Keratinocyte (primary cell): ENCODE results near the gene IRF8. TPM values are rescaled to one million over a fixed set of nuclear protein-coding genes. Genes with fewer than 3 reads are reported as not detected.

Experiments
- DNase-seq: peaks from one replicate; pipeline ENCODE4 v3.0.0-alpha.2; 2011; ENCODE audit warnings: low read depth, missing footprints, low spot score
- FAIRE-seq: peaks from 2 replicates; lab custom pipeline; 2011; peaks lifted over from hg19 to GRCh38; lab: Jason Lieb, UNC
- H2AFZ ChIP-seq: 2 replicates; pipeline ENCODE4 v1.6.0; 2012; ENCODE audit warnings: low read length, control low read depth, inconsistent platforms; ENCODE audit not compliant: control insufficient read depth
- H3K27ac ChIP-seq: 2 replicates; pipeline ENCODE4 v1.5.1; 2011; ENCODE audit warnings: low read length; ENCODE audit not compliant: control insufficient read depth, insufficient read depth
- H3K27me3 ChIP-seq: 3 replicates; pipeline ENCODE4 v1.6.0; 2011; ENCODE audit warnings: low read length; ENCODE audit not compliant: control insufficient read depth, insufficient read depth; ENCODE audit errors: extremely low read depth
- H3K36me3 ChIP-seq, 2 experiments: 2 replicates in 1 of 2; 3 replicates in 1 of 2; pipeline ENCODE4 v1.5.1; 2011; ENCODE audit warnings: low read length in 2 of 2, mild to moderate bottlenecking in 1 of 2; ENCODE audit not compliant: control insufficient read depth in 2 of 2, insufficient read depth in 2 of 2; ENCODE audit errors: extremely low read depth in 1 of 2
- H3K4me1 ChIP-seq: 3 replicates; pipeline ENCODE4 v1.5.1; 2011; ENCODE audit warnings: low read length; ENCODE audit not compliant: control insufficient read depth, insufficient read depth; ENCODE audit errors: extremely low read depth
- H3K4me2 ChIP-seq: 3 replicates; pipeline ENCODE4 v1.6.0; 2011; ENCODE audit warnings: low read depth, low read length; ENCODE audit not compliant: control insufficient read depth, insufficient read depth; ENCODE audit errors: extremely low read depth
- H3K4me3 ChIP-seq, 3 experiments: fragments of 200-600 bp in 1 of 3; sonication (generic) in 1 of 3; 2 replicates in 2 of 3; 3 replicates in 1 of 3; pipeline ENCODE4 v1.5.1; 2011 to 2016; ENCODE audit warnings: low read length in 3 of 3, mild to moderate bottlenecking in 3 of 3, control low read depth in 2 of 3, inconsistent platforms in 1 of 3, low read depth in 1 of 3, mixed read lengths in 1 of 3, mixed run types in 1 of 3, moderate library complexity in 1 of 3; ENCODE audit not compliant: control insufficient read depth in 2 of 3, insufficient read depth in 2 of 3; ENCODE audit errors: extremely low read depth in 1 of 3
- H3K79me2 ChIP-seq: 2 replicates; pipeline ENCODE4 v1.6.0; 2012; ENCODE audit warnings: low read length; ENCODE audit not compliant: control insufficient read depth, insufficient read depth
- H3K9ac ChIP-seq: 3 replicates; pipeline ENCODE4 v1.6.0; 2011; ENCODE audit warnings: low read length; ENCODE audit not compliant: control insufficient read depth, insufficient read depth; ENCODE audit errors: extremely low read depth
- H3K9me1 ChIP-seq: 3 replicates; pipeline ENCODE4 v1.6.0; 2011; ENCODE audit warnings: low read length; ENCODE audit not compliant: control insufficient read depth, insufficient read depth; ENCODE audit errors: extremely low read depth
- H3K9me3 ChIP-seq: 2 replicates; pipeline ENCODE4 v1.5.1; 2012; ENCODE audit warnings: low read depth, low read length; ENCODE audit not compliant: control insufficient read depth
- H4K20me1 ChIP-seq: 3 replicates; pipeline ENCODE4 v1.6.0; 2011; ENCODE audit warnings: low read length; ENCODE audit not compliant: control insufficient read depth, insufficient read depth; ENCODE audit errors: extremely low read depth
- CTCF ChIP-seq, 3 experiments: IDR thresholded peaks in 1 of 3; conservative IDR thresholded peaks in 1 of 3; optimal IDR thresholded peaks in 1 of 3; 2 replicates in 2 of 3; 3 replicates in 1 of 3; pipeline versions ENCODE3 to v1.5.1; 2011; ENCODE audit warnings: low read length in 3 of 3, mild to moderate bottlenecking in 3 of 3, moderate library complexity in 2 of 3, control low read depth in 1 of 3, inconsistent platforms in 1 of 3; ENCODE audit not compliant: insufficient read depth in 2 of 3; ENCODE audit errors: extremely low read depth in 1 of 3
- EZH2 ChIP-seq: IDR thresholded peaks from one replicate; pipeline ENCODE4 v1.6.1; 2012; ENCODE audit warnings: inconsistent platforms, mild to moderate bottlenecking, low read length, moderate library complexity
- dilution Hi-C: fragments of 300-500 bp; cut with MboI; formaldehyde crosslinking; loops from one replicate; pipeline ENCODE4 v1.7.0; 2020; ENCODE audit warnings: low sequenced_read_pairs; ENCODE audit not compliant: extremely low pct_ligation_motif_present
- polyA plus RNA-seq, 5 experiments: library from polyadenylated mRNA; depleted of rRNA in 3 of 5; stranded (reverse) in 3 of 5; stranded (forward) in 1 of 5; unstranded in 1 of 5; fragments of >200 nt; gene quantifications; 1 replicate in 1 of 5; 2 replicates in 3 of 5; 3 replicates in 1 of 5; pipeline versions ENCODE4 v1.2.1 to v1.2.3, GENCODE V29; 2011 to 2012; ENCODE audit warnings: missing spikeins in 2 of 5, low read depth in 1 of 5, low replicate concordance in 1 of 5

The IRF8 gene
- polyA plus RNA-seq, 1 donor (not counting 4 experiments of a cell fraction or from before 2014, with no cell fraction given): not detected

- H3K27ac ChIP-seq: no peak overlapping the region
- H3K4me3 ChIP-seq: no peak overlapping the region
- no peaks in the 10 kb centered on the region for H3K79me2 ChIP-seq
- H3K27me3 ChIP-seq: peaks cover 17% of the 10 kb centered on the region
- dilution Hi-C loops: no loop called here
- H3K9me3 ChIP-seq: no peaks in the 10 kb centered on the region
- H2AFZ ChIP-seq: no peak overlapping the region
- DNase-seq: no peak
- no peak overlapping the region for H3K4me2 ChIP-seq
- FAIRE-seq: no peak
- no peak overlapping the region for H3K9ac ChIP-seq
- H4K20me1 ChIP-seq: no peaks in the 10 kb centered on the region
- H3K9me1 ChIP-seq: no peaks in the 10 kb centered on the region
- no peaks in the 10 kb centered on the region for H3K36me3 ChIP-seq
- no peaks in the 10 kb centered on the region for H3K4me1 ChIP-seq
- TF ChIP-seq EZH2 (no peak), CTCF (optimal IDR thresholded peaks at IDR 0.05 in 1 of 3, IDR thresholded peaks at IDR 0.05 in 1 of 3, conservative IDR thresholded peaks at IDR 0.05 in 1 of 3; ENCODE audit: extremely low read depth in 1 of 3, insufficient read depth in 2 of 3, low read length in 3 of 3) (peak in 2 of 3 experiments; percentile 22 to 36)
These were observed 20.1 kb upstream of the IRF8 start for GRCh38 chr16:85878875-85879274.

- Histone ChIP-seq H2AFZ (no peak overlapping the region), H4K20me1 (no peaks in the 10 kb centered on the region), H3K4me2 (no peak overlapping the region), H3K4me3 (no peak overlapping the region), H3K9me1 (no peaks in the 10 kb centered on the region), H3K79me2 (no peaks in the 10 kb centered on the region), H3K27ac (no peak overlapping the region), H3K9me3 (no peaks in the 10 kb centered on the region), H3K27me3 (peaks cover 20% of the 10 kb centered on the region), H3K9ac (no peak overlapping the region), H3K4me1 (no peaks in the 10 kb centered on the region), H3K36me3 (no peaks in the 10 kb centered on the region)
- dilution Hi-C loops: no loop called here
- no peak for TF ChIP-seq CTCF (optimal IDR thresholded peaks at IDR 0.05 in 1 of 3, IDR thresholded peaks at IDR 0.05 in 1 of 3, conservative IDR thresholded peaks at IDR 0.05 in 1 of 3; ENCODE audit: extremely low read depth in 1 of 3, insufficient read depth in 2 of 3, low read length in 3 of 3)
- TF ChIP-seq EZH2: no peak
- no peak for FAIRE-seq
- no peak for DNase-seq
These were observed 19.4 kb upstream of the IRF8 start for GRCh38 chr16:85879549-85879948.
